AG10803 (cell line): ENCODE measurements around the gene DRAXIN.

Experiments used
- DNase-seq: peaks from one replicate; pipeline ENCODE4 v3.0.0; 2010; ENCODE audit warnings: low read depth
- H3K4me3 ChIP-seq: 2 replicates; pipeline ENCODE4 v1.5.1; 2011; ENCODE audit warnings: mild to moderate bottlenecking, low read length, control low read depth
- CTCF ChIP-seq: conservative IDR thresholded peaks from 2 replicates; pipeline ENCODE4 v1.5.1; 2011; ENCODE audit warnings: mild to moderate bottlenecking, low read length, control low read depth, inconsistent platforms

Gene DRAXIN

GRCh38 chr1:11749996-11750395 lies 58.5 kb downstream of the DRAXIN start:
- DNase-seq, result no peak
- no peak for TF ChIP-seq CTCF
- H3K4me3 ChIP-seq, result no peak overlapping the region

GRCh38 chr1:11751087-11751486 lies 59.6 kb downstream of the DRAXIN start:
- no peak for TF ChIP-seq CTCF
- no peak for DNase-seq
- H3K4me3 ChIP-seq, result no peak overlapping the region

GRCh38 chr1:11752359-11753088 lies 61.0 kb downstream of the DRAXIN start:
- no peak overlapping the region for H3K4me3 ChIP-seq
- DNase-seq, result no peak
- TF ChIP-seq CTCF, result no peak

- peak; percentile 35 for DNase-seq
- TF ChIP-seq CTCF, result no peak; the same call in 1 of the 2 replicates
- H3K4me3 ChIP-seq, result no peak overlapping the region
These were observed 62.2 kb downstream of the DRAXIN start for GRCh38 chr1:11753555-11754208.

GRCh38 chr1:11757047-11757446 lies 65.5 kb downstream of the DRAXIN start:
- no peak for TF ChIP-seq CTCF
- no peak overlapping the region for H3K4me3 ChIP-seq
- no peak for DNase-seq

GRCh38 chr1:11759791-11760190 lies 68.3 kb downstream of the DRAXIN start:
- TF ChIP-seq CTCF, result no peak
- DNase-seq, result no peak
- no peak overlapping the region for H3K4me3 ChIP-seq

- no peak for TF ChIP-seq CTCF
- no peak for DNase-seq
These were observed 69.8 kb downstream of the DRAXIN start for GRCh38 chr1:11761285-11761684.

More at GRCh38 chr1:11761285-11761684, 69.8 kb downstream of the DRAXIN start:
- H3K4me3 ChIP-seq, result no peak overlapping the region
